NCI-H345 (cell line): ENCODE results near the gene TMEM63C.
A peak's percentile ranks its signal among the peaks of the same experiment; 100 is the strongest.

Experiments
- DNase-seq: peaks from one replicate; lab custom pipeline; 2025; lab: John Stamatoyannopoulos, UW

Gene TMEM63C

DNA sequence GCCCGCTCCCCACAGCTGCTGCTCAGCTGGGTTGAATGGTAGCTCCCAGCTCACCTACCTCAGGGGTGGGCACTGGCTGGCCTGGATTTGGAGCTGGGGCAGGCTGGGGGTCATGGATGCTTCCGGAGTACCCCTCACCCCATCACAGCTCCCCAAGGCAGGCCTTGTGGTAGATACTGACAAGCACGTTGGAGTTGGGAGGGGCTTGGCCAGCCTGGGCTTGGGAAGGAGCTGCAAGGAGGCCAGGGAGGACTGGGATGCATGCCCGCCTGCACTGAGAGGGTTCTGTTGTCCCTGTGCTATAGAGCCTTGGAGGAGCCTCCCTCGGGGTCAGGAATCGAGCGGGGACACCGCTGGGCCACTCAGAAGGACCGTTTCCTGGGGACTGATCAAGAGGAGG is 14.2 kb downstream of the TMEM63C start:
- DNase-seq = no peak

DNA sequence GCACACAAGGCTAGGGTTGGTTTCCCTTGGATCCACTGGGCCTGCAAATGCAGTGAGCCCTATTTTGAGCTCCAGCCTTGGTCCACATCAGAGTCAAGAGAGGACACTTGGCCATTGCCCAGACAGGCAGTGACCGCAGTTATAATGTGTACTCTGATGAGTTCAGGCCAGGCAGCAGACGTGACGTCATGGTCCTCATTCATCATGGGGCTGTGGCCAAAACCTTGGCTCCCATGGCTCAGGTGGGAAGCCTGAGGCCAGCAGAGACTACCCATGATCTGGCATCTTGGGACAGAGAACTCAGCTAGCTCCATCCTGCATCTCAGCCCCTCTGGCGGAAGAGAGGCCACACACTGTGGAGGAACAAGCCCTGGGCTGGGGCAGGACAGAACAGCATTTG is 16.4 kb downstream of the TMEM63C start:
- no peak for DNase-seq

DNA sequence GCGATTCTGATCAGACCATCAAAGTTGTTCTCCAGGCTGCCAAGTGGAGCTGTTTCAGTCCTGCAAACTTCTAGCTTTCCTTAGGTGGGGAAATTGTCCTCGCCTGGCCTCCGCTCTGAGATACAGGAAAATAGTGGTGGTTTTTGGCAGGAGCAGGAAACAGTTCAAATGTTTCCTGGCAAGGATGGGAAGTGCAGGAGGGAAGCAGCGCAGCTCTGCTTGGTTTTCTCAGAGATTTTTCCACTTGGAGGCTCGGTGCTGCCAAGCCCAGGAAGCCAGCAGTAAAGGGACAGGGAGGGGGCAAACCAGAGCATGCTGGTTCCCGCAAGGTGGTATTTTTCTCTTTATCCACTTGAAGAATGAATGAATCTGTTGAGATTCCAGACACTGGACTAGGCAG is 17.0 kb downstream of the TMEM63C start:
- DNase-seq = no peak

DNA sequence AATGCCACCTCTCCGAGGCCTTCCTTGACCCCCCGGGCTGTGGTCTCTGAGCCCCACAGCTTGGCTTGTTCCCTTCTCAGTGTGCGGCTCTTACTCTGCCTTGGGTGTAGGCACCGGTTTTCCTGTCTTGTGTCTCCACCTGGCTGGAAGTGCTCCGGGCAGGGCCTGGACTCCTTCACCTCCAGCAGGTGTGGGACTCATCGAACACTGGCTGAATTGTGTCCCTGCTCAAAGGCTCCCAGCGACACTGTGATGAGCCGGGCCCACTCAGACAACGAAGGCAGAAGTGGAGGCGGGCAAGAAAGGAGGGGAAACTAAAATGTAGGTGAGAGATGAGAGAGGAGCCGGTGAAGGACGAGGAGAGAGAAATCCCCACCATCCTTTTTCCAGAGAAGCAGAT is 18.0 kb downstream of the TMEM63C start:
- no peak for DNase-seq

DNA sequence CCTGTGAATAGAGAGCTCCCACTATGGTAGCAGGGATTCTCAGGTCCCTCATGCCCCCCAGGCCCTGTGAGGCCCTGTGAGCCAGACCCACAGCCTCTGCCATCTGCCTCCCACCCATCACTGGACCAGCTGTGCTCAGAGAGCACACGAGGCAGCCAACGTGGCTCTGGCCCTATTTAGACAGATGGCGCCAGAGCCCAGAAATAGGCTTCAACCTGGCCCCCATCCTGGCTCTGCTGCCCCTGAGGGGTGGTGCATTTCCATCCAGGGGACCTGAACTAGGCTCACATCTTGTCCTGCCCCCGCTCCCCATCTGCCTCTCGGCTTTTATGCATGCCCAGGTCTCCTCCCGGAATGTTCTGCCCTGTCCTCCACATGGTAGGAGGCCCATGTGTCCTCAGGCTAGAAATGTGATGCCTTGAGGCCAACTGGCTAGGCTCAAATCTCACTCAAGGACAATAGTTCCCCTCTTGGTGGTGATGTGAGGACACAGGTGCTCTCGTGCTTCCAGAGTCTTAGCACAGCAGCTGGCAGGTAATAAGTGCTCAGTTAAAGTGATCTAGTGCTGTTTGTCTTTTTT is 18.9 kb downstream of the TMEM63C start:
- no peak for DNase-seq

DNA sequence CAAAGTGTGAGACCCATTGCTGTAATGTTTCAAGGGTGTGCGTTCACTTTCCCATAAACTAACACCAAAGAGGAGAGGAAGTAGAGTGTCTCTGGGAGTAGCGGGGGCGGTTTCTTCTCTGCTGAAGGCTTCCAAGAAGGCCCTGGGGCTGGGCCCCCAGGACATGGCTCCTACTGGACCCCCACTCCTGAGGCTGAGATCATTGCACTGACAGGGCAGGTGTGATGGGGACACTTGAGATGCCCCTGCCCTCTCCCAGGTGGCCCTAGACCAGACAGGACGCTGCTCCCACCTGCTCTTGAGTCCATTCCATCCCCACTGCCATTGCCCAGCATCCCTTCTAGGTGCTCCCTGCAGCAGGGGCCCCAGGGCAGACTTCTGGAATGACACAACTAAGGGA is 20.1 kb downstream of the TMEM63C start:
- DNase-seq = no peak

DNA sequence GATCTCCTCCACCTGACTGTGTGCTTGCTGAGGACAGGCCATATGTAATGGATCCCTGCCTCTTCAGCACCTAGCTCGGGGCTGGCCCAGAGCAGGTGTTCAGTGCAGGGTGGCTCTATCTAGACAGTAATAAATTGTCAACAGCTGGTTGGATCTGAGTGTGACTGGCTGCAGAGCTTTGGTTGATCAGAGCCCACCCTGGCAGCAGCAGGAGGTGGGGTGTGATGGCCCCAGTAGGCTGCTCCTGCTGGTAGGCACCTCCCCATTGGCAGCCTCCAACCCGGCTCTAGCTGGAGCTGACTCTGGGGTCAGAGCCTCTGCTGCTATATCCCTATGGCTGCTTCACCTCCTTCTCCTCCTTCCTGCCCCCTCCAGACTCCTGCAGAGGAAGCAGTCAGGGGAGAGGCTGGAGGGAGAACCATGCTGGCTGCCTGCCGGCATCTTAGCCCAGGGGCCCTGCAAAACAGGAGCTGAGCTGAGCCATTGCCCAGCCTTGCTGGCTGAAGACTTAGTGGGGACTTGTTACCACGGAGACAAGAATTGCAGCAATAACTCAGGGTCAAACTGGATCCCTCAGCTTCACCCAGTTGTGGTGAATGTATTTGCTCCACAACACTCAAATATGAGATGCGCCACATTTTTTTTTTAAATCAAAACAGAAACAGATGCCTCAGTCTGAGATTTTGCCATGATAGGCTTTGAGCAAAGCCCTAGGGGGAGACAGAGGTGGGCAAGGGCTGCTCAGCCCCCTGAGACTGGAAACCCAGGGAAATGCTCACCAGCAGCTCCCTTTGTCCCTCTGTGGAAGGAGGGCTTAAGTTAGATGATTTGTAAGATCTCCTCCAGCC is 22.2 kb downstream of the TMEM63C start:
- peak; percentile 60 for DNase-seq

DNA sequence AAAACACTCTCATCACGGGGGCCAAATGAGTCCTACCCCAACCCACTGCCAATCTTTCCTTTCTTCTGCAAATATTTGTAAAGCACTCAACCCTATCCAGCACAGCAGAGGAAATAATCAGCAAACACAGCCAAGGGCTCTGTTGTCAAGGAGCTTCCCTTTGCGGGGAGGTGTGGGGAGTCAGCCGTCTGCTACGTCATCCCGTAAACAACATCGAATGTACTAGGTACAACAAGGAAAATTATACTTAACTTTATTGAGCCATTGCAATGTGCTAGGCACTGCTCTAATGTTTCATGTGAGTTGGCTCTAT is 22.8 kb downstream of the TMEM63C start:
- DNase-seq = peak; percentile 98

DNA sequence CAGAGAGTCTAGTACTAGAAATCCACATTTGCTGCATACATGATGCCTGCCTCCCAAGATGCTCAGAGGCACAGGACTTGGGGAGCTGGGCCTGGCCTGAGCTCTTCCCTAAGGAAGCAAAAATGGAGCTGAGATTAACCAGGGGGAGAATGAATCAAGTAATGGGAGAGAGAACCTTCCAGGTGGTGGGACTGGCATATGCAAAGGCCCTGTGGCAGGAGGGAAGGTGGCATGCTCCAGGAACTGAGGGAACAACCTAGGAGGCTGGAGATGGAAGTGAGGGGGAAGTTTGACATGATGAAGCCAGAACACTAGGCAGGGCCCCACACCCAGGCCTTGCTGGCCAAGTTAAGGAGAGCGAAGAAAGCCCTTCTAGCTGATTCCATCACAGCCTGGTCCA is 23.3 kb downstream of the TMEM63C start:
- DNase-seq = no peak

DNA sequence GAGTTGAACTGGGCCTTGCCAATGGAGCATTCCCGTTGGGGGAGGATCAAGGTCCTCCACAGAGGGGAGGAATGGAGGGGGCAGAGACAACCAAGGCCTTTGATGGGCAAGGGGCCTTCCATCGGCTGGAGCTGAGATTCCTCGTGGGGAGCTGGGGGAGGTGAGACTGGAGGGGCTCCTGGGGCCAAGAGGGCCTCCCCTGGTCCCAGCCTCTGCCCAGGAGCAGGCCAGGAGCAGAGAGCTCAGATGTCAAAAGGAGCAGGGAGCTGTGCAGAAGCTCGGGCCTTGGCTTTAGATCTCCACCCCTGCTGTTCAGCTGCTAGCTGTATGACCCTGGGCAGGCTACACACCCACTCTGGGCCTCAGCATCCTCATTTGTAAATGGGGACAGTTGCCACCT is 24.0 kb downstream of the TMEM63C start:
- DNase-seq = no peak

DNA sequence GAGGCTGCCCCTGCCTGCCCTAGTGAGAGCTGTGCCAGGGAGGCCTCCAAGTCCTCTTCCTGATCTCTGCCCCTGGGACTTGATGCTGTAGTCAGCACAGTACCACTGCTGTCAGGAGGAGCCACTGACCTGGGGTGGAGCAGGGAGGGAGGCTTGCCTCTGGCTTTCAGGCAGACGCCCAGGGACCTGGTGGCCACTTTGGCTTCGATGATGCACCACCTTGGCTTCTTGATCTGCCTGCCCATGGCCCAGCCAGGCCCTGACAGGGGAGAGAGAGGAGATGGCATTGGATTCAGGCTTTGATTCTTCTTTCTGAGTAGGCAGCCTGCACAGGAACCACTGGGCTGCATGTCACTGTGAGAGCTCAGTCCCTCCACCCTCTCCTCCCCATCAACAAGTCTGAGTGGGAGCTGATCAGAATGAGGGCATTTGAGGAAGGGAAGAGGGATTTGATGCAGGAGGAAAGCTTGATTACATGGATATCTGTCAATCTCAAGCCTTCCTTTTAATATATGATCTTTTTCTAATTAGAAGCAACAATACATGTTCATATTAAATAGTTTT is 24.7 kb downstream of the TMEM63C start:
- DNase-seq = no peak

DNA sequence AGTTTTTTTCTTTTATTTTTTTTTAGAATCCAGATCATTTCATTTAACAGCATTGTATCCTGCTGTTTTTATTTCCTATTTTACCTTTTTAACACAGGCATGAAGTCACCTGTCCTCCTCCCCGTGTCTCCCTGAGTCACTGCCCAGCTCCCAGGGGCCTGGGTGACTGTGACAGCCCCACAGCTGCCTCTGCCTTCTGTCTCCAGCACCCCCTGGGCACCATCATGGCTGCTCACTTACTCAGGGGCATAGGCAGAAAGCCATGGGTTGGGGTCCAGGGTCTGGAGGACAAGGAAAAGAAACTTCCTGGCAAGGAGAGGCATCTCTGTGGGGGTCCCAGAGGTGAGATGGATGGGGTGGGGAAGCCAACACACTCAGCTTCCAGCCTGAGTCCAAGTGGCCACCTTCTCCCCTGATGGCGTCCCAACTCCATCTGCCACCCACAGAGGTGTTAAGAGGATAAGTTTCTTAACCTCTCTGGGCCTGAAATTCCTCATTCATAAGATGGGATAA is 25.3 kb downstream of the TMEM63C start:
- peak; percentile 18 for DNase-seq

DNA sequence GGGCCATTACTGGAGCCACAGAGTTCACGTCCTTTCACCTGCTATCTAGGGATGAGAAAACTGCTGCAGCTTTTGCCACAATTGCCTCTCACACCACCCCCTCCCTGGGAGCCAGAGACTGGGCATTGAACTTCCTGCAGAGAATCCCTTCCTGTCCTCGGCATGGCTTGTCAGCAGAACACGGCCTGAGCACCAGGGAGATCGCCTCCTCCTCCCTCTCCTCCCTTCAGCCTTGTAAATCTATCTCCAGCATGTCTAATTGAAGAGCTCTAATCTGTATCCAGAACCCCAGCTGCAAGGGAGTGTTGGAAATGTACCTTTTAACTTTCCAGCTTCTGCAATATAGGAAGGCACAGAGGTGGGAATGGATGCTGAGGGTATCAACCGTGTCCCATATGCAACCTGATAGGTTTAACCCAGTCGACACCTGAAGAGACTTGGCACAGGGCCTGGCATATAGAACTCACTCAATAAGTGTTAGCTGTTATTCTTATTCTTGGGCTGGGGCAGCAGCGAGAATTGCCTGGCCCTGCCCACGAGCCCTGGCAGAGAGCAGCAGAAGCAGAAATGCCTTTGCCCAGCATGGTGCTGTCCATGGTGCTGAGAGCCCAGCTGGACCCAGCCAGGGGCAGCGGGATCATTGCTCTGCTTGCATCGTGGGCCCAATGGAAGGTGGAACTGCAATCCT is 26.8 kb downstream of the TMEM63C start:
- DNase-seq = peak; percentile 65

DNA sequence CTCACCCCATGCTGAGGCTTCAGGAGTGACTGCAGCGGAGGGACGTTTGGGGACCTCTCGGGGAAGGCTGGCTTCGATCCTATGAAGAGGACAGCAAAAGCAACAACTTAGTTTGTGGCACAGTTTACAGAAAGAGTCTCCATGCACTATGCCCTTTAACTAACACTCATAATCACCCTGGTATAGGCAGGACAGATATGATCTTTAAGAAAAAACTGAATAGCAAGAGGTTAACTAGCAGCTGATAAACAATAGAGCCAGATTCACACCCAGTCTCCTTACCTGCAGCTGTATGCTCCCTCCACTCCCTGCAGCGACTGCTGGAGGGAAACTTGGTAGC is 27.4 kb downstream of the TMEM63C start:
- no peak for DNase-seq

DNA sequence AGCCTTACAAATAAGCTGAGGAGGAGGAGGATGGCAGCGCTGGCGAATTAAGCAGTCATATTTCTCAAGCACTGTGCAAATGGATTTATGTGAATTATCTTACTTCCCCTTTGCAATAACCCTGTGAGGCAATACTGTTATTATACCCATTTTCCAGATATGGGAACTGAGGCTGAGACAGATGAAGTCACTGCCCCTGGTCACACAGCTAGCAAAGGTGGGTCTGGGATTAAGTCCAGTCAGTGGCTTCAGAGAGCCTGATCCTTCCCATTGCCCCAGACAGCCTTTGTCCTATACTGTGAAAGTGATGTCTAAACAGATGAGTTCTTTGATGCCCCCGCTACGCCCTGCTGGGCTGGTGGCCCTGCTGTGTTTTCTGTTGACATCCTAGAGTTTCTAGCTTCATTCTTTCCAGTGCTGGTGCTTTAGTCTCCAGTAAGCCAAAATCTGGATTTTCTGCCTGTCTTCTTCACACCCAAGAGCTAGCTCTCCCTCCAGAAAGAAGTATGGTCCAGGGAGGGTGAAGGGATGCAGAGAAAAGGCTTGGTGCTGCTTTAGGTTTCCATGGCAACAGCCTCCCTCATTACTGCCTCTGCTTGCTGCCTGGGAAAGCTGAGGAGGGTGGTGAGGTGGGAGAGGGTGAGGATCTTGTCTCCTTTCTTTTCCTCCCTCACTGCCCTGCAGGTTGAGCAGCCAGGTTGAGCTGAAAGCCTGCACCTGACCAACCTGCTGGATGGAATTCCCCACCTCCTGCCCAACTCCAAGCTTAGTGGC is 30.7 kb downstream of the TMEM63C start:
- DNase-seq = no peak

DNA sequence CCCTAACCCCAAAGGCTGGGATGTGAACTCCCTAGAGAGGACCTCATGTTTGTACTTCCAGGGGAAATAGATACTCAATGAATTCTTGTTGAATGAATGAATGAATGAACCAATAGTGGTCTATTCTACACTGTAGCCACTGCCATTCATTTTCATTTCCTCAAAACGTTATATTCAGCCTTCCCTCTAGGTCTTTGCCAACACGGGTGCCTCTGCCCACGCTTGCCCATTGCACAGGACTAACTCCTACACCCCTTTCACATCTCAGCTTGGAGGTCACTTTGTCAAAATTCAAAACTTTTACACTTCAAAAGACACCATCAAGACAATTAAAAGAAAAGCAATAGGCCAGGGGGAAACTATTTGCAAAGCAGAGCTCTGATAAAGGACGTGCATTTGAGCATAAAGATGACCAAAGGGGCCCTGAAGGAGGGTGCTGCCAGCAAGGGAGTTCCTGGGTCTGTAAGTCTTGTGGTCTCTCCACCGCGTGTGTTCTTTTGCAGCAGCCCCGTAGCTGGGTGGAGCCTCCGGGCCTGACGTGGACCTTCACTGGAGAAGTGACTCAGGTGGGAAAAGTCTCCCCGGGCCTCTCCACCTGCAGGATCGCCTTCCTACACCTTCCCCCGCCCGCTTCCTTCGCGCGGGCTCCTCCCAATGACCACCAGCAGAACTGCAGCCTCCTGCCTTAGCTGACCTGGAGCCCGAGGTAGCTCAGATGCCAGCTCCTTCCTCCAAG is 31.5 kb downstream of the TMEM63C start:
- DNase-seq = peak; percentile 80

DNA sequence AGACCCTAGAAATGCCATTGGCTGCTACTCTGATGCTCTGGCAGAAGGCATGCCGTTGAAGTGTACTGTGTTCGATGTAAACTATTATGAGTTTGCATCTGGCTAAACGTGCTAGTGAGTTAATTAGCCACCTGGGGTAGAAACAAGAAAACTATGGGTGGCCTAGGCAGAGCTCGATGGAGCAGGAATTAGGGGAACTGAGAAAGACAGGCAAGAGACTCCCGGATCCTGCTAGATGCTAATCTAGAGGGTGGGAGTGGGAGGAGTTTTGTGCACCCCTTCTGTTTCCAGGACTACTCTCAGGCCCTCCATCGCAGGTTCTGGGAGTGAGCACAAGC is 32.0 kb downstream of the TMEM63C start:
- DNase-seq = no peak

DNA sequence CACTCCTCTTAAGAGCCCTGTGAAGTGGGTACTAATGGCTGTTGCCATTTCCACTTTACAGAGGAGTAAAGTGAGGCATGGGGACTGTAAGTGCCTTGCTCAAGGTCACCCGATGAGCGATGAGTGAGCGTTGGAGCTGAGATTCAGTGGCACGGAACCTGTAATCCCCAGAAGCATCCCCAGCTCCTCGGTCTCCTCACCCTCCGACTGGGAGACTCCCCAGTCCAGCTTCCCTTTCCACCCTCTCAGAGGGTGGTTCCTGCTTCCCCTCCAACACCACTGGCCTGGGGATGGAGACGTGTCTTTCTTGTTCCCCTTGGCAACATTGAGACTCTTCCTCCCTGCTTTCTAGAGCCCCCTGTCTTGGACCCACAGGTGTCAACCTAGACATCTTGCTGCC is 32.6 kb downstream of the TMEM63C start:
- DNase-seq = no peak

DNA sequence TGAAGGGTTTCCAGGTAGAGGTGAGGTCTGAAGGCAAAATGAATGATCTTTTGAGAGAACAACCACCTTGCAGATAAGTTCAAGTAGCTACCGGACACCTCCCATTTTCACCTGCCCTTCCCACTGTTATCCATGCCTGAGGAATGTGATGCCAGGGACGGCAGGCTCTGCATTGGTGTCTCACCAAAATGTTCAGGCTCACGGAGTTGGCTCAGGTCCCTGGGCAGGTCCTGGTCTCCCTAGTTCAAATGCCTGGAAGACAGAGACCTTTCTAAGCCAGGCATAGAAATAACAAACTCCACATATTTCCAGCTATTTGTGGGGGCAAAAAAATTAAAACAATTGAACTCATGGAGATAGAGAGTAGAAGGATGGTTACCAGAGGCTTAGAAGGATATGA is 36.0 kb downstream of the TMEM63C start:
- DNase-seq = no peak

DNA sequence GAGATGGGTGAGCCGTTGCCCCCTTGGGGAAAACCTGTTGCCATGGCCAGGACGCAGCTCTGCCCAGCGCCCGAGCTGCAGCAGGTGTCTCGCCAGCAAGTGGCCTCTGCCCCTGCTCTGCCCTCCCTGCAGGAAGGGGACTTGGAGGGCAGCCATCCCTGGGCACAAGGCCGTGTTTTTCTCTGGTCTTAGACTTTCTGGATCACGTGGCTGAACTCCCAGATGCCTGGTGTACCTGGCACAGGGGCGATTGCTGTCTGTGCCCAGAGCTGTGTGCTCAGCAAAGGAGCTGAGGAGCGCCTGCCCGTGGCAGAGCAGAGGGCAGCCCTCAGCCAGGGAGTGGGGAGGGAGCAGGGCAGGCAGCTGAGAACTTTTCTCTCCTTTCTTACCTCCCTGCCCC is 38.0 kb downstream of the TMEM63C start:
- DNase-seq = no peak

DNA sequence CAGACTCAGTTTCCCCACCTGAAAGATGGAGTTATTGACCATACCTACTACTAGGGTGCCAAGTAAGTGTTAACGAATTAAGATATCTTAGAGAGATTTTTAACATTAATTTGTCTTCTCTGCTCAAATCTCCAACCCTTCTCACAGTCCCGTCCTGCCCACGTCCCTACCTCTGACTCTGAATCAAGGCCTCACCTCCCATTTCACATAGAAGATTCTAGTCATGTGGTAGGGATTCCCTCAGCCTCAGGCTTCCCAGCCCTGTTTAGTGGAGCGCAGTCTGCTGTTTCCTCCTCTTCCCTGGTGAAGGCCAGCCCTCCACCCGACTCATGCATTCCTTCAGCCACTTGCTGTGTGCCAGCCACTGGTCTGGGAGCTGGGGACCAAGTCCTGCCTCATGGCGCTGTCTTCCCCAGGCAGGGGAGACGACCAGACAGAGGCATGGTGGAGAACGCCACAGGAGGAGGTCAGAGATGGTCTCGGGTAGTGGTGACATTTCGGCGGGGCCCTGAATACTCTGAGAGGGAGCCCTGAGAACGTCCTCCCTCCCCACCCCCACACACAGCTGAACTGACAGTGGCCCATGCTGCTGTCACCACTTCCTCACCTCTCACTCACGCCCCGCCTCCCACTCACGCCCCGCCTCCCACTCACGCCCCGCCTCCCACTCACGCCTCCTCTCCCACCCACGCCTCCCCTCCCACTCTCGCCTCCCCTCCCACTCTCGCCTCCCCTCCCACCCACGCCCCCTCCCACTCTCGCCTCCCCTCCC is 38.8 kb downstream of the TMEM63C start:
- DNase-seq = no peak
